HG03575 (cell line): ENCODE results near the gene IFNGR2.

Experiments used
- ATAC-seq: cut with Tn5 transposase; IDR thresholded peaks from one replicate; pipeline ENCODE4 v1.9.1; 2021; ENCODE audit not compliant: unreplicated experiment, insufficient number of reproducible peaks, low FRiP score; ENCODE audit errors: extremely low read depth

IFNGR2 gene

GRCh38 chr21:33473344-33473743, 70.1 kb downstream of the IFNGR2 start:
- ATAC-seq = no peak

GRCh38 chr21:33477066-33477465, 73.9 kb downstream of the IFNGR2 start:
- ATAC-seq = no peak

- no peak for ATAC-seq
Observed at GRCh38 chr21:33478182-33478581, 75.0 kb downstream of the IFNGR2 start.

- no peak for ATAC-seq
Observed at GRCh38 chr21:33478935-33479678, 75.9 kb downstream of the IFNGR2 start.

DNA sequence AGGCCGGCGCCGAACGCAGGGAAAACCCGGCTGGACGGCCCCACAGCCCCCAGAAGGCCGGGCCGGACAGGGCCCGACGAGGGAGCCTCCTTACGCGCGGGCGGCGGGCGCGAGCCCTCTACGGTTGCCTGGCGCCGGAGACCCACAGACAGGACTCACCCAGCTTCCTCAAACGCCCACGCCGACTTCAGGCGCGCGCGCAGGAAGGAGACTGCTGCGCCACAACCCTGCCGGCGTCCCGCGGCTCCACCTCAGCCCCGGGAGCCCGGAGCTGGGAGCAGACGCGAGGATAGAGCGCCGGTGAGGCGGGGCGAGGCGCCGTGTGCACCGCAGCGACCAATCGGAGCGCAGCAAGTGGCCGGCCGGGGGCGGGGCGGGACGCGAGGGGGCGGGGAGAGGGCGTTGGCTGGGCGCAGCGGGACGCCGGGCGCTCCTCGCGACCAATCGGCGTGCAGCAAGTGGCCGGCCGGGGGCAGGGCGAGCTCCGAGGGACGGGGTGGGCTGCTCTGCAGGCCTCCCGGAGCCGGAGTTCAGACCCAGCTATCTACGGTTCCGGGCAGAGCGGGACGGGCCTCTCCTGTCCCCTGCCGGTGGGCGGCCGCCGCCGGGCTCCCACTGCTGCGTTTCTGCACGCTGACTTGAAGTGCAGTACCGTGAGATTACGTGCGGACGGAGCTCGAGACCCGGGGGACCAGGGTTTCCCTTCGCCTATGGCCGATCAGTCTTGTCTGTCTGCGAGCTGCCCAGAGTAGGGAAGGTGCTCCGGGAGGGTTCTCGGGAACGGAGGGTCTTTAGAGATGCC, 76.7 kb downstream of the IFNGR2 start, which contains the start of gene TMEM50B:
TMEM50B (minus strand) TSS at position 296 of the 802 bp plus-strand sequence. CDS start 11,089 bp downstream, outside the sequence.
- peak; percentile 47 for ATAC-seq

DNA sequence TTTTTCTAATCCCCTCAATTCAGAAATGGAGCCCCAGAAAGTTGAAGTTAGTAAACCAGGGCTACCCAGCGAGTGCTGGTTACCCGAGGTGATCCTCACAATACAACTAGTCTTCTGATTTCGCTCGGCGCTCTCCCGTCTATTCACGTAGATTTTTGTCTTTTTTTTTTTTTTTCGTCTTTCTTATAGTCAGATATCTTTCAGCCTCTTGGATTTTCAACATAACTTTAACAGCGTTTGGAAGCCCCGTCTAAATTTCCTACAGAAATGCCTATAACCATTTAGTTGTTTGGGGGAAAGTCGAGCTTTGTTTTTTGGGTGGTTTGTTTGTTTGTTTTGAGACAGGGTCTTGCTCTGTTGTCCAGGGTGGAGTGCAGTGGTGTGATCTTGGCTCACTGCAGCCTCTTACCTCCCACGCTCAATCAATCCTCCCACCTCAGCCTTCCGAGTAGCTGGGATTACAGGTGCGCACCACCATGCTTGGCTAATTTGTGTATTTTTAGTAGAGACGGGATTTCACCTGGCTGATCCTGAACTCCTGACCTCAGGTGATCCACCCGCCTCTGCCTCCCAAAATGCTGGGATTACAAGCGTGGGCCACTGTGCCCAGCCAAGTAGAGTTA, 77.4 kb downstream of the IFNGR2 start:
- no peak for ATAC-seq

GRCh38 chr21:33481314-33481943, 78.2 kb downstream of the IFNGR2 start:
- ATAC-seq = no peak
